ENCODE data around the gene NEMP2. TPM values are rescaled to one million over a fixed set of nuclear protein-coding genes. Genes with fewer than 3 reads are reported as not detected.

NEMP2 gene
- total RNA-seq, 1 donor: 5.6 TPM

GRCh38 chr2:190578158-190579057 is 43.9 kb upstream of the NEMP2 start:
- no peak overlapping the region for H3K4me3 ChIP-seq (ENCODE audit: low read depth, low read length)
- no peak for TF ChIP-seq CTCF (IDR thresholded peaks at IDR 0.05; ENCODE audit: insufficient read depth, low read depth, low read length)
- peak; percentile 71 for DNase-seq (ENCODE audit: low read depth)

GRCh38 chr2:190576573-190576972 is 42.1 kb upstream of the NEMP2 start:
- no peak overlapping the region for H3K4me3 ChIP-seq (ENCODE audit: low read depth, low read length)
- no peak for TF ChIP-seq CTCF (IDR thresholded peaks at IDR 0.05; ENCODE audit: insufficient read depth, low read depth, low read length)
- DNase-seq (ENCODE audit: low read depth): no peak

- no peak for TF ChIP-seq CTCF (IDR thresholded peaks at IDR 0.05; ENCODE audit: insufficient read depth, low read depth, low read length)
- H3K4me3 ChIP-seq (ENCODE audit: low read depth, low read length): no peak overlapping the region
Observed at GRCh38 chr2:190575263-190575662, 40.7 kb upstream of the NEMP2 start.

GRCh38 chr2:190574169-190574568 is 39.6 kb upstream of the NEMP2 start:
- peak; percentile 50 for DNase-seq (ENCODE audit: low read depth)
- no peak for TF ChIP-seq CTCF (IDR thresholded peaks at IDR 0.05; ENCODE audit: insufficient read depth, low read depth, low read length)
- no peak overlapping the region for H3K4me3 ChIP-seq (ENCODE audit: low read depth, low read length)

More at GRCh38 chr2:190575263-190575662, 40.7 kb upstream of the NEMP2 start:
- DNase-seq (ENCODE audit: low read depth): no peak

- no peak for DNase-seq (ENCODE audit: low read depth)
- no peak overlapping the region for H3K4me3 ChIP-seq (ENCODE audit: low read depth, low read length)
- no peak for TF ChIP-seq CTCF (IDR thresholded peaks at IDR 0.05; ENCODE audit: insufficient read depth, low read depth, low read length)
Observed at GRCh38 chr2:190572246-190572645, 37.7 kb upstream of the NEMP2 start.

- no peak for DNase-seq (ENCODE audit: low read depth)
- no peak for TF ChIP-seq CTCF (IDR thresholded peaks at IDR 0.05; ENCODE audit: insufficient read depth, low read depth, low read length)
- no peak overlapping the region for H3K4me3 ChIP-seq (ENCODE audit: low read depth, low read length)
Observed at GRCh38 chr2:190571686-190572085, 37.2 kb upstream of the NEMP2 start.

Data from fibroblast of villous mesenchyme (primary cell).